Tongue (tissue), 2 donors: ENCODE results near the gene KCTD11. TPM values are rescaled to one million over a fixed set of nuclear protein-coding genes. Genes with fewer than 3 reads are reported as not detected.

ENCODE experiments used
- DNase-seq: peaks from one replicate; pipeline ENCODE4 v3.0.0-alpha.2; 2015
- total RNA-seq: library from RNA; depleted of rRNA; stranded (reverse); fragments of >200 nt; gene quantifications from one replicate; pipeline ENCODE4 v1.2.3, GENCODE V29; 2014

Gene KCTD11
- total RNA-seq, 1 donor from 2014 or later, result 3.4 TPM

DNA sequence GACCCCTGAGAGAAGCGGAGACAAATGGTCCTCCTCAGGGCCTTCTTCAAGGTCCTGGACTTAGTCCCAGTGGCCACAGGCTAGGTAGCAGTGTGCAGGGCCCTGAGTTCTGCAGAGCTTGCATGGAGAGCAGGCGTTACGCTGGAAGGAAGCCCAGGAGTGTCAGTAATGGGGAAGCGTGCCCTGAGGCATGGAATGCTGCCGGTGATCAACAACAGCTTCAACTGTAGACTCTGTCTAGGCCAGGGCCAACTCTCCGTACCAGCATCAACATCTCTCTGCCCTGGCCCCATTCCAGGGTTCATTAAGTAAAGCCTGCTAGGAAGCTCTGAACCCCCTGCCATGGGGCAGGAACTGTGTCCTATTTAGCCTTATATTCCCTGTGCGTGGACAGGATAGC is 28.4 kb downstream of the KCTD11 start:
- DNase-seq, result peak; percentile 67

DNA sequence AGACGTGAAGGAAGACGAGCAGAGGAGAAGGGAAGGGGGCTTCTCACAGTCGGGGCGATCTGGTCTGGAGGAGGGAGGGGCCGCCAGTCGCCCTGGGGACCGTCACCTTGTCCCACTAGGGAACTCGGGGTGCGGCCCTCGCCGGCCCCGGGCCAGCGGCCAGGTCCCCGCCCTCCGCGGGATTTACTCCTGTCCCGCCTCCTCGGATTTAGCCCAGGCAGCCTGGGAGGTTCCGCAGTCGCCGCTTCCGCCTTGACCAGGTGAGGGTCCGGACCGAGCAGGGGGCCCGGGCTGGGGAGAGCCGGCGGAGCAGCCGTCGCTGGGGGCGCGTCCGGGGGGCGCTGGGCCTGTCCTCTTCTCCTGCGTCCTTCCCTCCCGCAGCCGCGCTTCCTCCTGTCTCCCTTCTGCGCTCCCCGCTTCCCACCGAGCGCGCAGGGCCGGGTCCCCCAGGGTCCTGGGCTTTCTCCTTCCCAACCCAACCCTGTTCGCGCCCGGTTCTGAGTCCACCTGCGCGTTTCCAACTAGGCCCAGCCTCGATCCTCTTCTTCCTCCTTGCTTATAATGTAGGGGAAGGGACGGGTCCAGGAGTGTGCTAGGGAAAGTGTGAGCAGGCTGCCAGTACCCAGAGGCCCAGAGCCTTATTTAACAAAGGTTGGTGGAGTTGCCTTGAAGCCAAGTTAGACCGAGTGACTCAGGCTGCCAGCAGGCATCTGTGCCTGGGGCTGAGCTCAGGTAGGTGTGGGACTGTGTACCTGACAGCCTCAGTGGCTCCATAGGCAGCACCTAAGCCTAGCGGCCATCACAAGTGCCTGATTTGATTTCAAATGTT is 29.1 kb downstream of the KCTD11 start, which contains the start of gene TNK1:
Gene TNK1, plus strand, starts transcription at position 235 of the 829 bp plus-strand sequence. CDS start 1,838 bp downstream, outside the sequence.
- DNase-seq, result peak; percentile 38

- DNase-seq, result no peak
Measured at GRCh38 chr17:7382901-7383300, 30.9 kb downstream of the KCTD11 start.

- DNase-seq, result no peak
Measured at GRCh38 chr17:7383371-7383741, 31.4 kb downstream of the KCTD11 start.

DNA sequence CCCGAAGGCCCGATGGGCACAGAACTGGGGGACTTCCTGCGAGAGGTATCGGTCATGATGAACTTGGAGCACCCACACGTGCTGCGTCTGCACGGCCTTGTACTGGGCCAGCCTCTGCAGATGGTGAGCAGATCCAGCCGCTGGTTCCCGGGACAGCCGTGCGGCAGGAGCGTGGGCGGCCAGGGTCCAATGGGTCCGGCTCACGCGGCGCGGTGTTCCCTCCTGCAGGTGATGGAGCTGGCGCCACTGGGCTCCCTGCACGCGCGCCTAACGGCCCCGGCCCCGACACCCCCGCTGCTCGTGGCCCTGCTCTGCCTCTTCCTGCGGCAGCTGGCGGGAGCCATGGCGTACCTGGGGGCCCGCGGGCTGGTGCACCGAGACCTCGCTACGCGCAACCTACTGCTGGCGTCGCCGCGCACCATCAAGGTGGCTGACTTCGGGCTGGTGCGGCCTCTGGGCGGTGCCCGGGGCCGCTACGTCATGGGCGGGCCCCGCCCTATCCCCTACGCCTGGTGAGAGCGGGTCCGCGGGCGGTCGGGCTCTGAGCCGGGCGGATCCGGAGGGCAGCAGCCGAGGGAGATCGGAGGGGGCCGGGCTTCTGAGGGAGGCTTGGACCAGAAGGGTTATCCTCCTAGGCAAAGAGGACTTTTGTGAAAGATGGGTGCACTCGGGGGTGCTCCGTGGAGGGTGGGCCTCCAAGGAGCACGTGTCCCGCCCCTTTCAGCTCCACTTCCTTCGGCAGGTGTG is 32.0 kb downstream of the KCTD11 start:
- peak; percentile 71 for DNase-seq

DNA sequence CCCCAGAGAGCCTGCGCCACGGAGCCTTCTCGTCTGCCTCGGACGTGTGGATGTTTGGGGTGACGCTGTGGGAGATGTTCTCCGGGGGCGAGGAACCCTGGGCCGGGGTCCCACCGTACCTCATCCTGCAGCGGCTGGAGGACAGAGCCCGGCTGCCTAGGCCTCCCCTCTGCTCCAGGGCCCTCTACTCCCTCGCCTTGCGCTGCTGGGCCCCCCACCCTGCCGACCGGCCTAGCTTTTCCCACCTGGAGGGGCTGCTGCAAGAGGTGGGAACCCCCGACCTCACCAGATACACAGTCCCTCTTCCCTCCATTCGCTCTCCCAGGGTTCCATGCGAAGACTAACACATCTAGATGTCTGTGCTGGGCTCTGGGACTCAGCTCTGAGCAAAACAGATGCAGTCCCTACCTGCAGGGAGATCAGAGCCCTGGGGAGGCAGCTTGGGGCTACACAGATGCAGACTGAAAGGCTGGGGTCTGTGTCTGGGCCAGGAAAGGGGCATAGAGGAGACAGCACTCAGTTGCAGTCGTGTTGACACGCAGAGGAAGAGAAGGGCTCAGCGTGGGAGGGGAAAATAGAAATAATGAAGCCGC is 32.6 kb downstream of the KCTD11 start:
- no peak for DNase-seq

DNA sequence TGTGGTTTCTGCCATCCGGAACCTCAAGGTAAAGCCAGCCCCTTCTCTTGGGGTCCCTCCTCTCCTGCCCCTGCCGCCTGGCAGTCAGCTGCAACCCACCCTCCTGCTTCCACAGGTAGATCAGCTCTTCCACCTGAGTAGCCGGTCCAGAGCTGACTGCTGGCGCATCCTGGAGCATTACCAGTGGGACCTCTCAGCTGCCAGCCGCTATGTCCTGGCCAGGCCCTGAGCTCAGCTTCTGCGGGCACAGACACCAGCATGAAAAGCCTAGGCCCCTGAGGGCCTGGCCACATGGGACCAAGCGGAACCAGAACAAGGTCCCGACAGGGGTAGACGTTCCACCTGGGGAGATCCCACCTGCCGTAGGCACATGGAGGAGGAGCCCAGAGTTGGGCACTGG is 36.9 kb downstream of the KCTD11 start:
- DNase-seq, result no peak

GRCh38 chr17:7389924-7390910 is 38.3 kb downstream of the KCTD11 start:
- no peak for DNase-seq

- no peak for DNase-seq
Measured at GRCh38 chr17:7391307-7391706, 39.3 kb downstream of the KCTD11 start.

DNA sequence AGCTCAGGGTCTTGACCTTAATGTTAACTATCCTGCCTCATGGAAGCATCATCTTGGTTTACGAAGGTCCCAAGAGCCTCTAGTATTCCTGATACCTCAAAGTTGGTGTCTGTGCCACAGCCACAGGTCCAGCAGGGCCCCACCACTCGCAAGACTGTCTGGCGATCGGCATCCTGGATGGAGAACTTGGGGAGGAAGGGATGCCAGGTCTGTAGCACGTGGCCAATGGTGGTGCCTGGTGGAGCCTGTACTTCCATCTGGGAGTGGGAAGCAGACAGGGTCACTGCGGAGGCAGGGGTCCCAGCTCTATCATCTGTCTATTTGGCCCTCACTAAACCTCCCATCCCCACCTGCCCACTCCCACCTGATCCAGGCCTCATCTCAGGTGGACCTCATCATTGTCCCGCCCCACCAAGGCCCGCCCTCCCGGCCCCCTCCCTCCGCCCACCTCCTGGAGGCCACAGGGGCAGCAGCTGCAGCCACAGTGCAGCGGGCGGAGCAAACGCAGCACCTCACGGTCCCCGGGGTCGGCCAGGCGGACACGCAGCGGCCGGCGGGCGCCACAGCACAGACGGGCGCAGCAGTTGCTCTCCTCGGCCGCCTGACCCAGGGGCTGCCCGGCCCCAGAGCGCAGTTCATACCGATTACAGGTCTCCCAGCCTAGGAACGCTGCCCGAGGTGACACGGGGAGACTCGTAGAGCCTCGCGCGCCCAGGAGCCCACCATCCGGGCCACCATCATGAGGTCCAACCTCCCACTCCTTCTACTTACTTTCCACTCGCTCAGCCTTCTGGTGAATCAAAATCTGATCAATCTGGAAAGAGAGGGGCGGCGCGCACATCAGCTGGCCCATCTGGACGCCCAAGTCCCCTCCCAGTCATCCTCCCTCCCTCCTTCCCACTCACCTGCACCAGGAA is 41.0 kb downstream of the KCTD11 start:
- DNase-seq, result no peak

- DNase-seq, result peak; percentile 43
Measured at GRCh38 chr17:7393613-7394451, 41.9 kb downstream of the KCTD11 start.

GRCh38 chr17:7394452-7395191 is 42.7 kb downstream of the KCTD11 start, which contains the start of gene PLSCR3:
PLSCR3 (minus strand) TSS chr17:7394525; CDS start chr17:7394110, 415 bp downstream.
- peak; percentile 91 for DNase-seq

DNA sequence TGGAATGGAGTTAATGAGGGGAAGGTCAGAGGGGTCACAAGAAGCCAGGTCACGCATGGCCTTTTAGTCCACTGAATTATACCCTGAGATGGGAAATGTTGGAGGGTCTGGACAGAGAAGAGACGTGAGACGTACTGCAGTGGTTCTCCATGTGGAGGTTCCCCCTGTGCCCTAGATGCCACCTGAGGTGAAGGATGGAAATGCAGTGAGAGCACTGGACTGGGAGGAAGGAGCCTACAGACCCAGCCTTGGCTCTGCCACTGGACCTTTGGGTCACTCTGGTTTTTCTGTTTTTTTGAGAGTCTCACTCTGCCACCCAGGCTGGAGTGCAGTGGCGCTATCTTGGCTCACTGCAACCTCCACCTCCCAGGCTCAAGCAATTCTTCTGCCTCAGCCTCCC is 44.2 kb downstream of the KCTD11 start:
- no peak for DNase-seq

DNA sequence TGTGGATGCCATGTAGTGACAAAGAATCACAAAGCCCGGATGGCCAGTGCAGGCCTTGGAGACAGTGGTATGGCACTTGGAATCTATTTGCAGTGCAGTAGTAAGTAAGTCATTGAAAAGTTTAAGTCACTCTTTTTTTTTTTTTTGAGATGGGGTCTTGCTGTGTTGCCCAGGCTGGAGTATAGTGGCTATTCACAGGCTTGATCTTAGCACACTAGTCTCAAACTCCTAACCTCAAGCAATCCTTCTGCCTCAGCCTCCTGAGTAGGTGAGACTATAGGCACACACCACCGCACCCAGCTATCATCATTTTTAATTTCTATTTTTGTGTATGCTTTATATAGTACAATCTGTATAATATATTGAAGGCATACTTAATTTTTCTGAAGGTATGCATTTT is 46.6 kb downstream of the KCTD11 start:
- no peak for DNase-seq

DNA sequence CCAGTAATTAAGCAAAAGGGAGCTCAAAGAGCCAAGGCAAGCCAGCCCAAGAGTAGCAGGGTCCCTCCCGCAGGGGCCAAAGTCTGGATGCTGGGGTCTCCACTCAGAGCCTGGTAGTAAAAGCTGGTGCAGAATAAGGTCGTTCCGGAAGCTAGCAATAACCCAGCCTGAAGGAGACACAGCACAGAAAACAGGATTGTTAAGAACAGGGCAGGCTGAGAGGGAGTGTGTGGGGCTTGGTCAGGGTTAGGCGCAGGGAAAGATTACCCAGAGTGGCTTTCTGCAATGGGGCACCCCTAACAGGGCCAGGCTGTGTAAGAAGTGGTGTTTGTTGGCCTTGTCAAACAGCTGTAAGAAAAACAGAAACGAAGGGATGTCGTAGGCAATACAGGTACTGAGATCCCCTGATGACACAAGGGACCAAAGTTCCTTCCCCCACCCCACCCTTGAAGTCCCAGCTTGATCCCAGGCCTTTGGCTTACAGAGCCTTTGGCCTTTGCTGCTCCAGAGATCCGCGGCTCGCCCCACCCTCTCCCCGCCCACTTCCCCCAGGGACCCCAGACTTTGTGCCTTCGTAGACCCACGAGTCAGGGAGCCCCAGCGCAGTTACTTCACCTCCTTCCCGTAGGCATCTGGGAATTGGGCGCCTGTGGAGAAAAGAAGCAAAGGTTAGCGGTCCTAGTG is 51.2 kb downstream of the KCTD11 start:
- DNase-seq, result peak; percentile 66

DNA sequence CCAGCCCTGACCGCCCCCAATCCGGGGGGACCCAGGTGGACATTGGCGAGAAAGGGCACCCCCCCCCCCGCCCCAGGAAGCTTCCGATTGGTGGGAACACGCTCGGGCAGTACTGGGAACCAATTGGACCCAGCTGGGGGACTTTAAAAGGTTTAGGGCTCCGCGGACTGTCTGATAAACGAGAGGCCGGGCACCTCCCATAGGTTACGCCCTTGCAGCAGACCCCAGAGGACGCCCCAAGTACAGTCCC is 51.7 kb downstream of the KCTD11 start:
- DNase-seq, result no peak

DNA sequence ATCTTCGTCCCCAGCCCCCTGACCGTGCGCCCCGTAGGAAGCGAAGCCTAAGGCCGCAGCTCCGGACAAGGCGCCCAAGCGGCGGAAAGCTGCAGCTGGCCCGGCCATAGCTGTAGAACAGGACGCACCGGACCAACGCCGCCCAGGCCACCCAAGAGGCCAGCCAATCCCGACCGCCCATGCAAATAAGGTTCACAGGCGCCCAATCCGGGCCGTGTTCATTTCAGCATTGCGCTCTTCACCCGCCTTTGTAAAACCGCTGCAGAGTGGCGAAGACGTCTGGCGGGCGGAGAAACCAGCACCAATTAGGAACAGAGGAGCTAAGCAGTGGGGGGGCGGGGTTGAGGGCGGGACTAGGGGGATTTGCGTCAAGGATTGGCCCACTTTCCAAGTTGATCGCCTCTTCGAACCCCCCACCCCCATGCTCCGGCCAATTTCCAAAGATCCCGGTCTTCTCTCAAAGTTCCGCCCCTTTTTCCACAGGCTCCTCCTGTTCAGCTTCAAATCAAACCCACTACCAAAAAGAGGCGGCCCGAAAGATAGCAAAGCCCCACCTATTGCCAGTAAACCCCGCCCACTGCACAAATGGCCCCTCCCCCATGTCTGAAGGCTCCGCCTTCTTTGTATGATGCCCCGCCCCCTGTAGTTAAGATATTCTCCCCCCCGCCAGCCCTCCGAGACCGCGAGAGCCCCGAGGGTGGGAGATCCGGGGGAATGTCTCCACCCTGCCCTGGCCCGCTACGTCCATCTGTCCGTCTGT is 52.2 kb downstream of the KCTD11 start, which contains the start of gene TMEM256:
Gene TMEM256, minus strand, starts transcription at position 121 of the 760 bp plus-strand sequence. Its CDS starts 13 bp downstream, at position 108.
- peak; percentile 100 for DNase-seq
